Adrenal gland (tissue), 12 donors: ENCODE results near the gene SPAG9. TPM values are rescaled to one million over a fixed set of nuclear protein-coding genes. Genes with fewer than 3 reads are reported as not detected.

Source experiments
- DNase-seq, 7 donors: peaks; one replicate each; pipeline ENCODE4 v3.0.0-alpha.2; 2019 to 2020
- H3K27ac ChIP-seq, 5 donors: fragments of 200-600 bp; sonication (generic) in 4 of 5; 1 replicate in 3 of 5; 2 replicates in 2 of 5; pipeline versions ENCODE4 v1.5.1 to v1.8.0; 2016 to 2020; ENCODE audit warnings: mild to moderate bottlenecking in 1 of 5
- H3K27me3 ChIP-seq: fragments of 200-600 bp; 2 replicates; pipeline ENCODE4 v1.8.0; 2021
- H3K36me3 ChIP-seq, 2 donors: fragments of 200-600 bp; replicated peaks in 1 of 2; 1 replicate in 1 of 2; 2 replicates in 1 of 2; pipeline versions ENCODE4 v1.5.1 to v1.8.0; 2018 to 2022
- H3K4me1 ChIP-seq, 2 donors: fragments of 200-600 bp; replicated peaks in 1 of 2; 1 replicate in 1 of 2; 2 replicates in 1 of 2; pipeline versions ENCODE4 v1.5.1 to v1.8.0; 2018 to 2021
- H3K4me3 ChIP-seq, 4 donors: fragments of 200-600 bp; sonication (generic) in 3 of 4; one replicate each; pipeline ENCODE4 v1.5.1; 2016 to 2018
- H3K9me3 ChIP-seq, 3 donors: fragments of 200-600 bp; sonication (generic) in 1 of 3; replicated peaks in 1 of 3; 1 replicate in 2 of 3; 2 replicates in 1 of 3; pipeline versions ENCODE4 v1.5.1 to v1.8.0; 2016 to 2021
- POLR2A ChIP-seq, 2 donors: fragments of 450-650 bp; IDR thresholded peaks; one replicate each; pipeline ENCODE4 v1.6.1; 2017; ENCODE audit warnings: antibody characterized with exemption in 2 of 2, mild to moderate bottlenecking in 2 of 2, moderate library complexity in 1 of 2
- WGBS, 4 donors: extraction: QIAGEN DNeasy Blood & Tissue Kit in 2 of 4; methylation state at CpG; one replicate each; pipeline versions ENCODE4 v1.1.5 to v1.1.7; 2013 to 2017; 5-methylcytosine and 5-hydroxymethylcytosine counted together
- intact Hi-C, 2 donors: fragments of 100-400 bp; cut with DNase I; formaldehyde crosslinking; loops; one replicate each; pipeline versions ENCODE4 v1.14.1 to v1.15.0; 2022 to 2023
- polyA plus RNA-seq, 3 donors: library from polyadenylated mRNA; stranded (reverse); fragments of 200-250 nt in 2 of 3; fragments of 350-450 nt in 1 of 3; fragmentation: Illumina TruSeq in 1 of 3; extraction: RNeasy Lipid Tissue Mini Kit (QIAGEN cat#74804) in 1 of 3; gene quantifications; one replicate each; pipeline ENCODE4 v1.2.3, GENCODE V29; 2013 to 2014
- total RNA-seq, 9 donors: library from RNA; depleted of rRNA in 4 of 9; stranded (reverse); fragments of >200 nt in 4 of 9; fragments of 120-200 nt in 1 of 9; fragmentation: NEBNext Ultra II Directional in 1 of 9; extraction: Animal tissue kit (Norgen Biotek cat#: 25700) in 1 of 9; gene quantifications; one replicate each; pipeline versions ENCODE4 v1.1.0 to v1.2.4, GENCODE V29; 2013 to 2023
- TF ChIP-seq, protein P1 (sequence below), 6 experiments: fragments of 450-650 bp in 4 of 6; fragments of 200-600 bp in 2 of 6; sonication (generic) in 1 of 6; IDR thresholded peaks; 1 replicate in 5 of 6; 2 replicates in 1 of 6; pipeline versions ENCODE4 v1.5.1 to v1.8.0; 2016 to 2021; ENCODE audit warnings: antibody characterized with exemption in 6 of 6, mild to moderate bottlenecking in 2 of 6, moderate library complexity in 1 of 6
- donor health status: healthy with polysubstance abuse.
- donor health status: Bipolar disorder and iron deficiency.
- donor health status: DM: yes; HTN: yes; CAD: no.
- donor health status: DM: no; HTN: no; CAD: no.
- donor health status: DM: no; HTN: no; CAD: no.
- donor health status: DM: yes; HTN: yes; CAD: no.

SPAG9 gene
- total and polyA plus RNA-seq, 12 donors = 23.5 to 99.8 (median 62.9) TPM

DNA sequence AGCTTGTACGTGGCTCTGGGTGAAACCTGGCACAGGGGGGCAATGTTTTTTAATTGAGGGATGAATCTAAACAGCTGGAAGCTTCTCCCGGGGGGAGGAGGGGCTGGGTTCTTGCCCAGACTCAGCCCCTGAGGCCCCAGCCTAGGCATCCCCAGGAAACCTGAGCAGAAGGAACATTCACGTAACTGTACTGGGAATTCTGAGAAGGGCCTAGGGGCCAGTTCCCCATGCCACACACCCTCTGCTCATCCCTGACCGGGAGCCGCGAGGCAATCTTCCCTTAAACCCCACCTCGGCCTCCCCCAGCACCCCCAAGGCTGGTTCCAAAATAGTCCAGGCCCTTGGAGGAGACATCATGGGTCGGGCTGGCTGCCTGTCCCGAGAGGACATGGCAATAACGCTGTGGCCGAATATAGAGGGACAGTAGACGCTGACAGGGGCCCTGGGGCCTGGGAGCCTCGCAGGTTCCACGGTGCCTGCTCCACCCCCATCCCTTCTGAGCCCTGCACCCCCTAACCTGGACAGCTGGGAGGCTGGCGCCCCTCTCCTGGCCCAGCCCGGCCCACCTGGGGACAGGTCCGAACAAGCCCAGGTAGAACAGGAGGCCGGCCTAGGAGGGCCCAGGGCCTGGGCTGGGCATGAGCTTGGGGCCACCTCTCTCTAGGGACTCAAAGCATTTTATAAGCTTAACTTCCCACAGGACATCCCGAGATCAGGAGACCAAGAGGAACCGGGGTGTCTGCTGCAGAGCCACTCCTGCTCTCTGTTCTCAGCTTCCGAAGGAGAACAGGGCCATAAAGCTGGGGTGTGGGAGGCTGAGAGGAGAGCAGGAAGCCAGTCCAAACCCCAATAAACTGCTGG lies 171.3 kb downstream of the SPAG9 start:
- H3K4me1 ChIP-seq = peaks cover 47 to 59% of the 10 kb centered on the region in 2 donors
- no peaks in the 10 kb centered on the region for H3K9me3 ChIP-seq
- intact Hi-C loops = no loop called here
- H3K27me3 ChIP-seq = no peaks in the 10 kb centered on the region
- DNase-seq = peak in 4 of 7 donors; percentile 29 to 58 (median 35)
- H3K4me3 ChIP-seq = no peak overlapping the region
- no peaks in the 10 kb centered on the region for H3K36me3 ChIP-seq
- 66 to 82% (median 73%) methylated on average over 7 to 21 of the region's 21 CpGs for WGBS, 4 donors
- peak overlapping the region; percentile 90 to 99 (median 97) for H3K27ac ChIP-seq
- TF ChIP-seq, protein P1, sequence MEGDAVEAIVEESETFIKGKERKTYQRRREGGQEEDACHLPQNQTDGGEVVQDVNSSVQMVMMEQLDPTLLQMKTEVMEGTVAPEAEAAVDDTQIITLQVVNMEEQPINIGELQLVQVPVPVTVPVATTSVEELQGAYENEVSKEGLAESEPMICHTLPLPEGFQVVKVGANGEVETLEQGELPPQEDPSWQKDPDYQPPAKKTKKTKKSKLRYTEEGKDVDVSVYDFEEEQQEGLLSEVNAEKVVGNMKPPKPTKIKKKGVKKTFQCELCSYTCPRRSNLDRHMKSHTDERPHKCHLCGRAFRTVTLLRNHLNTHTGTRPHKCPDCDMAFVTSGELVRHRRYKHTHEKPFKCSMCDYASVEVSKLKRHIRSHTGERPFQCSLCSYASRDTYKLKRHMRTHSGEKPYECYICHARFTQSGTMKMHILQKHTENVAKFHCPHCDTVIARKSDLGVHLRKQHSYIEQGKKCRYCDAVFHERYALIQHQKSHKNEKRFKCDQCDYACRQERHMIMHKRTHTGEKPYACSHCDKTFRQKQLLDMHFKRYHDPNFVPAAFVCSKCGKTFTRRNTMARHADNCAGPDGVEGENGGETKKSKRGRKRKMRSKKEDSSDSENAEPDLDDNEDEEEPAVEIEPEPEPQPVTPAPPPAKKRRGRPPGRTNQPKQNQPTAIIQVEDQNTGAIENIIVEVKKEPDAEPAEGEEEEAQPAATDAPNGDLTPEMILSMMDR (IDR thresholded peaks at IDR 0.05) = no peak
- no peak for TF ChIP-seq POLR2A (IDR thresholded peaks at IDR 0.05)

DNA sequence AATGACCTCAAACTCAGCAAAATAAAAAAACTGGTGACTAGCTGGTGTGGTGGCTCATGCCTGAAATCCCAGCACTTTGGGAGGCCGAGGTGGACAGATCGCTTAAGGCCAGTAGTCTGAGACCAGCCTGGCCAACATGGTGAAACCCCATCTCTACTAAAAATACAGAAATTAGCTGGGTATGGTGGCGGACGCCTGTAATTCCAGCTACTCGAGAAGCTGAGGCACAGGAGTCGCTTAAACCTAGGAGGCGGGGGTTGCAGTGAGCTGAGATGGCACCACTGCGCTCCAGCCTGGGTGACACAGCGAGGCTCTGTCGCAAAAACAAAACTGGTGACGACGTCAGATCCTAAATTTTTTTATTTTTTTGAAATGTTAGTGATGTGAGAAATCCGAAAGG lies 172.0 kb downstream of the SPAG9 start:
- TF ChIP-seq, protein P1 (IDR thresholded peaks at IDR 0.05) = no peak
- TF ChIP-seq POLR2A (IDR thresholded peaks at IDR 0.05) = no peak
- 89 to 91% (median 90%) methylated on average over 13 of the region's 13 CpGs for WGBS, 4 donors
- no peaks in the 10 kb centered on the region for H3K27me3 ChIP-seq
- peak in 3 of 7 donors; percentile 16 to 54 (median 28) for DNase-seq
- H3K4me1 ChIP-seq = peaks cover 47 to 59% of the 10 kb centered on the region in 2 donors
- H3K27ac ChIP-seq = peak overlapping the region; percentile 90 to 99 (median 97)
- intact Hi-C loops = no loop called here
- no peak overlapping the region for H3K4me3 ChIP-seq
- no peaks in the 10 kb centered on the region for H3K9me3 ChIP-seq
- H3K36me3 ChIP-seq = no peaks in the 10 kb centered on the region

DNA sequence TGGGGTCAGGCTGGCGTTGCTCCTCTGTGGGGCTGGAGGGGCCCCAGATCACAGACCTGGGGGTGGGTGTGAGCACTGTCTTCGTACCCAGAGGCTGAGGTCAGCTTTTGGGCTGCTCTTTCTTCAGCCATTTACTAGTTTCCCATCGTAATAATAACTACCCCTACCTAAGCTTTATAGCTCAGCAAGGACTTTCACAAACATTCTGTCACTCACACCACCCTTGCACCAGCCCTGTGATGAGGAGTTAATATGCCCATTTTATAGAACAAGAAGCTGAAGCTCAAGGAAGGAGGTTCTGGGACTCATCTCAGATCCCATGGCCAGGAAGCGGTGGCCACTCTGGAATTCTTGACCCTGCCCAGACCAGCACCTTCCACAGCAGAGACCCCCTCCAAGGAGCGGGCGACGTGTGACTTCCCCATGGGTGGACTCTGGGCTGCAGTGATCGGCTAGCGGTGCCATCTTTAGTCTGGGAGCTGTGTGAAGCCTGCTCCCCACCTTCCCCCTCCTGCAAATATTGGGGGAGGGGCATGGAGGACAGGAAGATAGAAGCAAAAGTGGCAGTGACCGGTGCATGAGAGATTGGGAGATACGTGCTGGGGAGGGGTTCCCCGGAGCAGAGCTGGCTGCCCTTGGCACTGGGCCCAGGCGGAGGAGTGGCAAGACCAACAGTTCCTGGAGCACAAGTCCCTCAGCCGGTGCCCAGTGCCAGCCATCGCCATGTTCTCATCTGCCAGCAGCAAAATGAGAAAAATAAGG lies 172.7 kb downstream of the SPAG9 start:
- peak in 1 of 2 donors; percentile 33 for TF ChIP-seq POLR2A (IDR thresholded peaks at IDR 0.05)
- TF ChIP-seq, protein P1 (IDR thresholded peaks at IDR 0.05) = no peak
- Histone ChIP-seq H3K27me3 (no peaks in the 10 kb centered on the region), H3K4me3 (no peak overlapping the region), H3K36me3 (no peaks in the 10 kb centered on the region), H3K9me3 (no peaks in the 10 kb centered on the region), H3K27ac (peak overlapping the region; percentile 90 to 99 (median 97)), H3K4me1 (peaks cover 46 to 63% of the 10 kb centered on the region in 2 donors)
- 46 to 50% (median 48%) methylated on average over 9 to 15 of the region's 15 CpGs for WGBS, 4 donors
- intact Hi-C loops = no loop called here
- peak; percentile 87 to 93 (median 91) for DNase-seq
